Type B pancreatic cell (in vitro differentiated cells): ENCODE data around the gene UMAD1. TPM values are rescaled to one million over a fixed set of nuclear protein-coding genes. Genes with fewer than 3 reads are reported as not detected.

ENCODE experiments used
- DNase-seq: peaks from one replicate; pipeline ENCODE4 v3.0.0; 2021; ENCODE audit warnings: mixed read lengths; ENCODE audit not compliant: unreplicated experiment; ENCODE audit errors: extremely low spot score
- H3K27ac Mint-ChIP-seq: 2 replicates; pipeline ENCODE4 v1.8.0; 2021; ENCODE audit warnings: mild to moderate bottlenecking, mixed read lengths
- H3K27me3 Mint-ChIP-seq: 2 replicates; pipeline ENCODE4 v1.8.0; 2021; ENCODE audit warnings: mixed read lengths
- H3K36me3 Mint-ChIP-seq: 2 replicates; pipeline ENCODE4 v1.8.0; 2021; ENCODE audit warnings: mixed read lengths
- H3K4me1 Mint-ChIP-seq: one replicate; pipeline ENCODE4 v1.8.0; 2021; ENCODE audit warnings: mixed read lengths; ENCODE audit not compliant: unreplicated experiment
- H3K4me3 Mint-ChIP-seq: 2 replicates; pipeline ENCODE4 v1.8.0; 2021; ENCODE audit warnings: mild to moderate bottlenecking, mixed read lengths
- H3K9me3 Mint-ChIP-seq: 2 replicates; pipeline ENCODE4 v1.8.0; 2021; ENCODE audit warnings: mixed read lengths
- CTCF ChIP-seq: fragments of 200-600 bp; sonication (generic); conservative IDR thresholded peaks from 2 replicates; pipeline ENCODE4 v1.5.0; 2021; ENCODE audit warnings: antibody characterized with exemption, mild to moderate bottlenecking
- total RNA-seq: library from RNA; stranded (reverse); gene quantifications from 2 replicates; pipeline ENCODE4 v1.2.1, GENCODE V29; 2021; ENCODE audit warnings: low replicate concordance

The UMAD1 gene
- total RNA-seq, 1 donor from 2014 or later: 9.0 TPM

DNA sequence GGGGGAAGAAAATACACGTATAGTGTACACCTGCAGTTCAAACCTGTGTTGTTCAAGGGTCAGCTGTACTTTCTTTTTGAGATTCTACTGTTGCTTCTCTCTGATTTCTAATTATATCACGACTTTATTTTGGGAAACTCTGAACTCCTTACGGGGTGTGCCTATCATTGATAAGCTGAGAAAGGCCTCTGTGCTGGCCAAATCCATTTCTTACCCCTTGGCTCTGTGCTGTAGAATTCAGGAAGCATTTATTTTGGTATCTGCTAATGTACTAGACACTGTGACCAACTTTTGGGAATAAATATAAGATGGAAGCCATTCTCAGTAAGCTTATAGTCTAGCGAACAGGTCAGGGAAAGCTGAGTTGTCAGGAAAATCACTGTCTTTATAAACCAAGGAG, 104.7 kb downstream of the UMAD1 start:
- H3K36me3 Mint-ChIP-seq: no peaks in the 10 kb centered on the region
- H3K4me3 Mint-ChIP-seq: no peak overlapping the region
- no peak for DNase-seq
- H3K4me1 Mint-ChIP-seq: peaks cover 4% of the 10 kb centered on the region
- H3K27ac Mint-ChIP-seq: no peak overlapping the region
- no peaks in the 10 kb centered on the region for H3K27me3 Mint-ChIP-seq
- peaks cover 5% of the 10 kb centered on the region for H3K9me3 Mint-ChIP-seq
- TF ChIP-seq CTCF: no peak

DNA sequence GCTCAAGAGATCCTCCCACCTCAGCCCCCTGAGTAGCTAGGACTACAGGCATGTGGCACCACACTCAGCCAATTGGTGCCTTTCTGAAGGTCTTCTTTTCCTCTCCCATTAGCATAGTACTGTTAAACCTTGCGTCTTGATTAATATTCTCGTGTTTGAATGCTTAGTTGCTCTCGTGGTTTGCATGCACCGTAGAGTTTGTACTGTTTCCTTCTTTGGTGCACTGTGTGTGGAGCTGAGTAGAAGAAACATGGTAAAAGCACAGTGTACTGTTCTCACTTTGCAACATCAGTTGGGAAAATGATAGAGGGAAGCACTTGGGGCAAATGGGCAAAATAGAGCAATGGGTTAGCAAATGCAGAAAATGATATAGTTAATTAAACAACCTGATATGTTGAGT, 105.4 kb downstream of the UMAD1 start:
- Mint-ChIP-seq H3K27ac (no peak overlapping the region), H3K27me3 (no peaks in the 10 kb centered on the region), H3K9me3 (peaks cover 5% of the 10 kb centered on the region), H3K4me3 (no peak overlapping the region), H3K4me1 (peaks cover 4% of the 10 kb centered on the region), H3K36me3 (no peaks in the 10 kb centered on the region)
- DNase-seq: no peak
- no peak for TF ChIP-seq CTCF

DNA sequence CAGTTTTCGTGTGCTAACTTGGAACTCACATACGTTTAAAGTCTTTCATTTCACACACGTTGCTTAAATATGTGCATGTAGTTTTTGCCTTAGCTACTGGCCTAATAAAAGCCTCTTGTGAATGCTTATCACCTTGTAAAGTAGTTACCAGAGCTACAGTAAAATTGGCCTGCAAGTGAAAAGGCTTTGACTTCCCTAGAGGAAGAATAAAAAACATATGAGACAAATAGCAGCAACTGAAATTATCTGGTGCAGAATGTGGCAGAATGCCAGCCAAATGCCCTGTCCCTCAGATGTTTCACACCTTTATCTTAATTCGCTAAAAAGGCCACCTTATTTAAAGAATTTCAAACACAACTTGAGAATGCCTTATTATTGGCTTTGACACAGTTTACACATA, 105.9 kb downstream of the UMAD1 start:
- H3K27ac Mint-ChIP-seq: no peak overlapping the region
- no peak for DNase-seq
- peaks cover 4% of the 10 kb centered on the region for H3K4me1 Mint-ChIP-seq
- no peak for TF ChIP-seq CTCF
- no peaks in the 10 kb centered on the region for H3K36me3 Mint-ChIP-seq
- H3K4me3 Mint-ChIP-seq: no peak overlapping the region
- peaks cover 5% of the 10 kb centered on the region for H3K9me3 Mint-ChIP-seq
- no peaks in the 10 kb centered on the region for H3K27me3 Mint-ChIP-seq

DNA sequence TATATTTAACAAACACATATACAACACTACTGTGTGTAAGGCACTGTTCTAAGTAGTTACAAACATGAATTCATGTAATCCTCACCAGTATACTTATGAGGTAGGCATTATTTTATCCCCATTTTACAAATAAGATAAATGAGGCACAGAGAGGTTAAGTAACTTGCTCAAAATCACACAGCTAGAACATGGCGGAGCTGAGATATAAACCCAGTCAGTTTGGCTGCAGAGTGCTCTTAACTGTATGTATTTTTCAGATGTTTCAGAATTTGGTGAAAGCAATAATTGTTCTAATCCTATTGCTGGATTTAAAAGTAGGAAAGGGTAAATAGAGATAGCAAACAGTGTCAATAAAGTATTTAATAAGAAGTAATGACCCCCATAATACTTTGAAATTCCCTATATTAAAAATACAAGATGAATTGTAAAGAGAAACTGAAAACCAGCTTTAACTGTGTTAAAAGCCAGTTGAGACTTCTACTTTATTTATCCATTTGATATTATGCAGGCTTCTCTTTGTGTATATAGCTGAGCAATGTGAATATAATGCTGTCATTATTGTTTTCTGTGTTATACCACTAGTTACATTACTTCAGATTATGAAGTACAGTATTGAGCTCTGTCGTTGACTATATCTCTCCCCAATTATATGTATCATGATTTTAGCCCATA, 110.2 kb downstream of the UMAD1 start:
- peaks cover 4% of the 10 kb centered on the region for H3K4me1 Mint-ChIP-seq
- H3K9me3 Mint-ChIP-seq: no peaks in the 10 kb centered on the region
- H3K36me3 Mint-ChIP-seq: peaks cover 3% of the 10 kb centered on the region
- H3K27ac Mint-ChIP-seq: no peak overlapping the region
- H3K27me3 Mint-ChIP-seq: no peaks in the 10 kb centered on the region
- no peak for TF ChIP-seq CTCF
- no peak for DNase-seq
- no peak overlapping the region for H3K4me3 Mint-ChIP-seq

DNA sequence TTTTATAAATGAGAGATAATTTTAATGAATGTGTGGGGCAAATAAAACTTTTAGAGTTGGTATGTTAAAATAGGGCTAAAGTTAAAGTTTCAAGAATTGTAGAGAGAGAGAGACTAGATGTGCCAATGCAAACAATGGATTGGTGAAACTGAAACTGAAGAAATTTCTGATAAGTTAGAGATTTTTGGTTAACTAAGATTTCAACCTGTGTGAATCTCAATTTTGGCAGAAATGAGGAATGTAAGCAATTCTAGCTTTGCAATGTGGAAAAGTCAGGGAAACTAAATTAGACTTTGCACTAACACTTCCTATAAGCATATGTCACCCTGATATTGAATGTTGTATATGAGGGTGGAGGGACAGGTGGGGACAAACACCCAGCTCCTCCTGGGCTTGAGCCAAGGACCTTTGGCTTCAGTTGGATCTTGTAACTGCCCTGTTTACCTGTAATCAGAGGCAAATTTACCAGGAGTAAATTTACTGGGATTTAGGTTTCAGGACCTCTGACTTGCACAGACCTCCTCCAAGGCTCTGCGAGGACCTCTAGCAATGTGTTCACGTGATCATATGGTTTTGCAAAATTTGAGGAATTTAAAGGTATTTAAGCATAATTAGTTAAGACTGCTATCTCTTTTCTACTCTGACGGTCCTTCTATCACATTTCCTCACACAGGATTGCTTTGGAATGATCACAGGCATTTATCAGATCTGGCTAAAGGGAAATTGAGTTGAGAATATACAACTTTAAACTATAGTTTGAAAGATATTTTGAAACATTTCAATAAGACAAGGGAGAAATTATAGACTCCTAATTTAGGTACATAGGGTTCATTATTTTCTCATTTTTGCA, 110.9 kb downstream of the UMAD1 start:
- no peak for DNase-seq
- no peak overlapping the region for H3K4me3 Mint-ChIP-seq
- H3K4me1 Mint-ChIP-seq: peaks cover 6% of the 10 kb centered on the region
- H3K9me3 Mint-ChIP-seq: no peaks in the 10 kb centered on the region
- TF ChIP-seq CTCF: no peak
- H3K27ac Mint-ChIP-seq: no peak overlapping the region
- peaks cover 3% of the 10 kb centered on the region for H3K36me3 Mint-ChIP-seq
- H3K27me3 Mint-ChIP-seq: no peaks in the 10 kb centered on the region
